ENCODE data around the gene ADCY9.

The ADCY9 gene

GRCh38 chr16:4103745-4104144 lies 12.5 kb downstream of the ADCY9 start:
- H3K36me3 ChIP-seq (ENCODE audit: control insufficient read depth, insufficient read depth, low read length) = no peaks in the 10 kb centered on the region
- no peak overlapping the region for H3K4me3 ChIP-seq (ENCODE audit: low read depth, low read length)
- H3K4me1 ChIP-seq (ENCODE audit: control insufficient read depth, insufficient read depth, low read length) = no peaks in the 10 kb centered on the region
- H3K27me3 ChIP-seq (ENCODE audit: control insufficient read depth, insufficient read depth, low read length) = no peaks in the 10 kb centered on the region
- no peaks in the 10 kb centered on the region for H3K9me3 ChIP-seq (ENCODE audit: control insufficient read depth, insufficient read depth, low read length)
- no peak overlapping the region for H3K9ac ChIP-seq (ENCODE audit: low read depth, low read length)

DNA sequence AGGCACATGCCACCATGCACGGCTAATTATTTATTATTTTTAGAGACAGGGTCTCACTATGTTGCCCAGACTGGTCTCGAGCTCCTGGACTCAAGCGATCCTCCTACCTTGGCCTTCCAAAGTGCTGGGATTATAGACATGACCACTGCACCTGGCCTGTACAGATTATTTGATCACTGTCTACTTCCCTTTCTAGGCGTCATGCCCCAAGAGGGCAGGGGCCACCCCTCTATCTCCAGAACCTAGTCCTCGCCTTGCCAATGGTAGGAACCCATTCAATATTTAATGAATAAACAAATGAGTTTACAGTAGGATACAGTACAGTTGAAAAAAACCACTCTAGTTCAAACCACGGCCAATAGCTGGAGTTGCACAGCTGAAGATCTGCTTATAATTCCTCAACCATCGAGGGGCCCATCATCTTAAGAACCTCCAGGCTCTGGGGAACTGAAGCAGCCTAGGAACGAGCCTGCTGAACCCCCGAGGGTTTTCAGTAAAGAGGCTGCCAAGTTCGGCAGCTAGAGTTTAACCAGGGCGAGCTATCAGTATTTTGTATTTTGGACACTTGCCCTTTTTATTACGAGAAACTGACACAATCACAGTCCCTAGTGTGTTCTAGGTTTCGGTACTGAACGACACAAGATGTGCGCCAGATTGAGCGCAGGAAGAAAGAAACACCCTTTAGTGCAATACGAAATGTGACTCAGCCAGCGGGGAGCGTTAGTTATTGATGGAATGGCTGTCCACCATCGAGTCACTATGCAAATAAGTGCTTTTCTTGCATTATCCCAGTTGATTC lies 14.6 kb downstream of the ADCY9 start:
- no peaks in the 10 kb centered on the region for H3K4me1 ChIP-seq (ENCODE audit: control insufficient read depth, insufficient read depth, low read length)
- H3K9ac ChIP-seq (ENCODE audit: low read depth, low read length) = no peak overlapping the region
- no peaks in the 10 kb centered on the region for H3K27me3 ChIP-seq (ENCODE audit: control insufficient read depth, insufficient read depth, low read length)
- H3K36me3 ChIP-seq (ENCODE audit: control insufficient read depth, insufficient read depth, low read length) = no peaks in the 10 kb centered on the region
- H3K9me3 ChIP-seq (ENCODE audit: control insufficient read depth, insufficient read depth, low read length) = no peaks in the 10 kb centered on the region
- no peak overlapping the region for H3K4me3 ChIP-seq (ENCODE audit: low read depth, low read length)

DNA sequence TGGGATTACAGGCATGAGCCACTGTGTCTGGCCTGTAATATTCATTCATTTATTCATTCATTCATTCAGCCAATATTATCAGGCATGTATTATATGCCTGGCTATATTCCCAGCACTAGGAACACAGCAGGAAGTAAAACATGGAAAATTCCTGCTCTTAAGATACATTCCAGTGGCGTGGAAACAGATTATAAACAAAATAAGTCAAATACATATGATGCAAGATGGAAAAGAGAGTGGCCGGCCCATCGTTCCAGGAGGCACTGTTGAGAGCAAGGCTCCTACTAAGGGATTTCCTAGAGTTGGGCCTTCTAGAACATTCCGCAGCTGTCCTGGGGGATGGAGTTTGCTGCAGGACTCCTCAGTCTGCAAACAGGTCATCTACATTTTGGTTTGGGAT lies 17.7 kb downstream of the ADCY9 start:
- Histone ChIP-seq H3K9ac (ENCODE audit: low read depth, low read length) (no peak overlapping the region), H3K4me3 (ENCODE audit: low read depth, low read length) (no peak overlapping the region), H3K4me1 (ENCODE audit: control insufficient read depth, insufficient read depth, low read length) (no peaks in the 10 kb centered on the region)

GRCh38 chr16:4097826-4098240 lies 18.4 kb downstream of the ADCY9 start:
- Histone ChIP-seq H3K4me1 (ENCODE audit: control insufficient read depth, insufficient read depth, low read length) (no peaks in the 10 kb centered on the region), H3K36me3 (ENCODE audit: control insufficient read depth, insufficient read depth, low read length) (no peaks in the 10 kb centered on the region), H3K9me3 (ENCODE audit: control insufficient read depth, insufficient read depth, low read length) (no peaks in the 10 kb centered on the region), H3K4me3 (ENCODE audit: low read depth, low read length) (no peak overlapping the region), H3K27me3 (ENCODE audit: control insufficient read depth, insufficient read depth, low read length) (no peaks in the 10 kb centered on the region), H3K9ac (ENCODE audit: low read depth, low read length) (no peak overlapping the region)

More for the DNA sequence above, 17.7 kb downstream of the ADCY9 start:
- no peaks in the 10 kb centered on the region for H3K27me3 ChIP-seq (ENCODE audit: control insufficient read depth, insufficient read depth, low read length)
- no peaks in the 10 kb centered on the region for H3K9me3 ChIP-seq (ENCODE audit: control insufficient read depth, insufficient read depth, low read length)
- H3K36me3 ChIP-seq (ENCODE audit: control insufficient read depth, insufficient read depth, low read length) = no peaks in the 10 kb centered on the region

DNA sequence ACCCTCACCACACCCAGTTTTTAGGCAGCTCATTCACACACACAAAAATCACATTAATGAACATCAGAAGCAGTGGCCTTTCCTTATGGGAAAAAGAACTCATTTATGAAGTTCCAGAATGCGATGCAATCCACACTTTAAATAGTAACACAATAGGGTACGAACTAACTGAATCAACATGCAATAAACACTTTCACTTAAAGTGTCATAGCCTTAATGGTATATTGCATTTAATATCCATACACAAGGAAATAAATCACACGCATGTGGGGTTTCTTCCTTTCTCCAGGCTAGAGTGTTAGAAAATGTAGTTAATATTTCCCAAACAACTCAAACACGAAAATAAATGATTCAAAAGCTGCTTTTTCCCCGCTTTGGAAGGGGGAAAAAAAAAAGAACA lies 19.7 kb downstream of the ADCY9 start:
- no peak overlapping the region for H3K4me3 ChIP-seq (ENCODE audit: low read depth, low read length)
- H3K36me3 ChIP-seq (ENCODE audit: control insufficient read depth, insufficient read depth, low read length) = no peaks in the 10 kb centered on the region
- no peaks in the 10 kb centered on the region for H3K9me3 ChIP-seq (ENCODE audit: control insufficient read depth, insufficient read depth, low read length)
- H3K4me1 ChIP-seq (ENCODE audit: control insufficient read depth, insufficient read depth, low read length) = no peaks in the 10 kb centered on the region
- H3K9ac ChIP-seq (ENCODE audit: low read depth, low read length) = no peak overlapping the region
- no peaks in the 10 kb centered on the region for H3K27me3 ChIP-seq (ENCODE audit: control insufficient read depth, insufficient read depth, low read length)

GRCh38 chr16:4094127-4094773 lies 22.0 kb downstream of the ADCY9 start:
- Histone ChIP-seq H3K27me3 (ENCODE audit: control insufficient read depth, insufficient read depth, low read length) (no peaks in the 10 kb centered on the region), H3K9me3 (ENCODE audit: control insufficient read depth, insufficient read depth, low read length) (no peaks in the 10 kb centered on the region), H3K4me1 (ENCODE audit: control insufficient read depth, insufficient read depth, low read length) (no peaks in the 10 kb centered on the region), H3K9ac (ENCODE audit: low read depth, low read length) (no peak overlapping the region), H3K4me3 (ENCODE audit: low read depth, low read length) (no peak overlapping the region), H3K36me3 (ENCODE audit: control insufficient read depth, insufficient read depth, low read length) (no peaks in the 10 kb centered on the region)

- Histone ChIP-seq H3K9ac (ENCODE audit: low read depth, low read length) (no peak overlapping the region), H3K9me3 (ENCODE audit: control insufficient read depth, insufficient read depth, low read length) (no peaks in the 10 kb centered on the region), H3K36me3 (ENCODE audit: control insufficient read depth, insufficient read depth, low read length) (no peaks in the 10 kb centered on the region), H3K27me3 (ENCODE audit: control insufficient read depth, insufficient read depth, low read length) (no peaks in the 10 kb centered on the region), H3K4me1 (ENCODE audit: control insufficient read depth, insufficient read depth, low read length) (no peaks in the 10 kb centered on the region), H3K4me3 (ENCODE audit: low read depth, low read length) (no peak overlapping the region)
Measured at GRCh38 chr16:4093495-4094126, 22.6 kb downstream of the ADCY9 start.

DNA sequence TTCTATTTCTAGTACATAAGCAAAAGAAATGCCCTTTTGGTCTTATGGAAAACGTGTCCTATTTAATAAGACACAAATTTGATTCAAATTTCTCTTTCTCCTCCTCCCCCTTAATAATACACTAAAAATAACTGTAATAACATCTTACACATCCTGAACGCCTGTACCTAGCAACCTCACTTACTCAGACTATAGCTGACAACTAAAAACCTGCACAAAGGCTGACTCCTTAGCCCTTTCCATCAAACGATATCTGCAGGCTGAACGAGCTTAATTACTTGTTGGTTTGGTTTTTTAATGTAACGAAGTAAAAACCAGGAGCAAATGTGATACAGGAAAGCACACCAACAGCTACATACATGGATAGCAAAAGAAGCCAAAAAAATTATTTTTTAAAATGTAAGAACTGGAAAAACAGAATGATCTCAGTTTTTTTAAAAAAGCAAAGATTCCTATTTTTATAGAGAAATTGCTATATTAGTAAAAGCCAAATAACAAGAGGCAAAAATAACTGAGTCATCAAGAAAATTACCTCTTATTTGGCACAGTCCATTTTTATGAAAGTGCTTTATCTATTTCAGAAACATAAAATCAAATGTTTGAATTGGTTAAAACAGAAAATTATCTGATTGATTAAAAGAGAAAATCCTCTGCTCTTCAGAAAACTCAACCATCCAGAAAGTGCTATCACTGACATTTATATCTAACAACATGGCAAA lies 23.5 kb downstream of the ADCY9 start:
- Histone ChIP-seq H3K9me3 (ENCODE audit: control insufficient read depth, insufficient read depth, low read length) (no peaks in the 10 kb centered on the region), H3K4me3 (ENCODE audit: low read depth, low read length) (no peak overlapping the region), H3K36me3 (ENCODE audit: control insufficient read depth, insufficient read depth, low read length) (no peaks in the 10 kb centered on the region)

DNA sequence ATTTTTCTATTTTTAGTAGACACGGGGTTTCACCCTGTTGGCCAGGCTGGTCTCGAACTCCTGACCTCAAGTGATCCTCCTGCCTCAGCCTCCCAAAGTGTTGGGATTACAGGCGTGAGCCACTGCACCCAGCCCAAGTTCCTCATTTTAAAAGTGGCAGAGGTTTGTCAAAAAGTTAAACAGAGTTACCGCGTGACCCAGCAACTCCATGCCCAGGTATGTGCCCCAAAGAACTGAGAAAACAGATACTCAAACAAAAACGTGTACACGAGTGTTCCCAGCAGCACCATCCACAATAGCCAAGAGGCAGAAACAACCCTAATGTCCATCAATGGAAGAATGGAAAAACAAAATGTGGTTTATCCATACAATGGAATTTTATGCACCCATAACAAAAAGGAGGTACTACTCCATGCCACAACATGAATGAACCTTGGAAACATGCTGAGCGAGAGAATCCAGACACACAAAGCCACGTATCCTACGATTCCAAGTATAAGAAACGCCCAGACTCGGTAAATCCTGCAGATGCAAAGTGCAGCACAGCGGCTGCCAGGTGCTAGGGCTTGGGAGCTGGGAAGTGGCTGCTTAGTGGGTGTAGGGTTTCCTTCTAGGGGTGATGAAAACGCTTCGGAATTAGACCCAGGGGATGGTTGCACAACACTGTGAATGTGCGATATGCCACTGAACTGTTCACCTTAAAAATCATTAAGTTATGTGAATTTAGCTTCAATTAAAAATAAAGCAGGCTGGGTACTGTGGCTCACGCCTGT lies 24.8 kb downstream of the ADCY9 start:
- no peaks in the 10 kb centered on the region for H3K27me3 ChIP-seq (ENCODE audit: control insufficient read depth, insufficient read depth, low read length)
- no peaks in the 10 kb centered on the region for H3K36me3 ChIP-seq (ENCODE audit: control insufficient read depth, insufficient read depth, low read length)
- no peaks in the 10 kb centered on the region for H3K4me1 ChIP-seq (ENCODE audit: control insufficient read depth, insufficient read depth, low read length)
- no peaks in the 10 kb centered on the region for H3K9me3 ChIP-seq (ENCODE audit: control insufficient read depth, insufficient read depth, low read length)
- no peak overlapping the region for H3K4me3 ChIP-seq (ENCODE audit: low read depth, low read length)
- no peak overlapping the region for H3K9ac ChIP-seq (ENCODE audit: low read depth, low read length)

More for the DNA sequence above, 23.5 kb downstream of the ADCY9 start:
- Histone ChIP-seq H3K27me3 (ENCODE audit: control insufficient read depth, insufficient read depth, low read length) (no peaks in the 10 kb centered on the region), H3K9ac (ENCODE audit: low read depth, low read length) (no peak overlapping the region), H3K4me1 (ENCODE audit: control insufficient read depth, insufficient read depth, low read length) (no peaks in the 10 kb centered on the region)

DNA sequence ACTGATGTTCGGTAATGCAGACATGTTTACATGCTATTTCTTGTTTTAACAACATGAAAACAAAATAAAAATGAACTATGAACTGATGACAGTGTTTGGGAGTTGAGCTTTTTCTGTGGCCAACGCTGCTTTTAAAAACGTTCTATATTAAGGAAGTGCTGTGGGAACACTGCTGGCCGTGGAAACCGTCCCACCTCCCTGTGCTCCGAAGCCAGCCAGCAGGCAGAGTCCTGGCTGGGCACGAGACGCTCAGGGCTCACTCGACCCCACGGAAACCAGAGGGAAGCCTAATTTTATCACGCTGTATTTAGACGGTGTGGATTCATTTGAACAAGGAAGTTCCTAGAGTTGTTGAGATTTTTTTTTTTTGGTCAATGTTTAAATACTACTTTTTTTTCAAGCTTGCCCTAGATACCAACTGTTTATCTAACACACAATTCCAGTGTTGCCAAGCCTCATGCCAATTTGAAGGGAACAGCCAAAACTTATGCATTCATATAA lies 25.8 kb downstream of the ADCY9 start:
- no peaks in the 10 kb centered on the region for H3K36me3 ChIP-seq (ENCODE audit: control insufficient read depth, insufficient read depth, low read length)
- no peaks in the 10 kb centered on the region for H3K9me3 ChIP-seq (ENCODE audit: control insufficient read depth, insufficient read depth, low read length)
- no peak overlapping the region for H3K4me3 ChIP-seq (ENCODE audit: low read depth, low read length)
- H3K27me3 ChIP-seq (ENCODE audit: control insufficient read depth, insufficient read depth, low read length) = no peaks in the 10 kb centered on the region
- H3K9ac ChIP-seq (ENCODE audit: low read depth, low read length) = no peak overlapping the region
- no peaks in the 10 kb centered on the region for H3K4me1 ChIP-seq (ENCODE audit: control insufficient read depth, insufficient read depth, low read length)

GRCh38 chr16:4089811-4090301 lies 26.4 kb downstream of the ADCY9 start:
- H3K36me3 ChIP-seq (ENCODE audit: control insufficient read depth, insufficient read depth, low read length) = no peaks in the 10 kb centered on the region
- H3K4me3 ChIP-seq (ENCODE audit: low read depth, low read length) = no peak overlapping the region
- no peaks in the 10 kb centered on the region for H3K27me3 ChIP-seq (ENCODE audit: control insufficient read depth, insufficient read depth, low read length)
- no peak overlapping the region for H3K9ac ChIP-seq (ENCODE audit: low read depth, low read length)
- no peaks in the 10 kb centered on the region for H3K4me1 ChIP-seq (ENCODE audit: control insufficient read depth, insufficient read depth, low read length)
- no peaks in the 10 kb centered on the region for H3K9me3 ChIP-seq (ENCODE audit: control insufficient read depth, insufficient read depth, low read length)

All from iPS-15b (cell line).